K562 (cell line): ENCODE results near the gene RBM4B. TPM values are rescaled to one million over a fixed set of nuclear protein-coding genes. Genes with fewer than 3 reads are reported as not detected.

Experiments used
- ATAC-seq: fragments of 200-7000 bp; cut with Tn5 transposase; 3 replicates; pipeline ENCODE4 v1.9.1; 2020; ENCODE audit warnings: moderate library complexity
- BruUV-seq: library from RNA; stranded (reverse); fragments of 400-500 nt; replicated peaks from 2 replicates; lab custom pipeline; 2021; lab: Mats Ljungman, UMichigan
- CTCF ChIA-PET: fragments of 300-600 bp; formaldehyde crosslinking; extraction: SDS; loops from one replicate; lab custom pipeline; 2021; ENCODE audit warnings: low intra/inter-chr PET ratio; lab: Yijun Ruan, JAX
- POLR2A ChIA-PET: fragments of 300-600, 350-650 bp; sonication (Branson Sonifier 250); formaldehyde crosslinking; extraction: SDS; loops from one replicate; lab custom pipeline; 2021; ENCODE audit warnings: antibody characterized with exemption, inconsistent platforms; lab: Yijun Ruan, JAX
- DNase-seq, 4 experiments: peaks; one replicate each; pipeline versions ENCODE4 v3.0.0 to v3.0.0-alpha.2; 2011 to 2018; ENCODE audit warnings: low spot score in 3 of 4, mixed read lengths in 3 of 4; ENCODE audit errors: extremely low read depth in 1 of 4
- FAIRE-seq: peaks from 2 replicates; lab custom pipeline; 2011; peaks lifted over from hg19 to GRCh38; lab: Jason Lieb, UNC
- H2AFZ ChIP-seq: 2 replicates; pipeline ENCODE4 v1.6.0; 2011; ENCODE audit warnings: low read depth, low read length, control low read depth, inconsistent platforms
- H3K27ac ChIP-seq: fragments of 200-600 bp; 3 replicates; pipeline ENCODE4 v1.8.0; 2011; ENCODE audit warnings: low read depth, mild to moderate bottlenecking, control low read depth, inconsistent platforms, low read length, moderate library complexity, mixed read lengths; ENCODE audit errors: extremely low read depth
- H3K27me3 ChIP-seq, 2 experiments: fragments of 300-600 bp in 1 of 2; 2 replicates in 1 of 2; 3 replicates in 1 of 2; pipeline versions ENCODE4 v1.6.0 to v1.8.0; 2011; ENCODE audit warnings: inconsistent platforms in 2 of 2, low read length in 2 of 2, mild to moderate bottlenecking in 1 of 2, mixed read lengths in 1 of 2, moderate library complexity in 1 of 2; ENCODE audit not compliant: control insufficient read depth in 2 of 2, insufficient read depth in 2 of 2
- H3K36me3 ChIP-seq: fragments of 300-600 bp; 3 replicates; pipeline ENCODE4 v1.8.0; 2011; ENCODE audit warnings: mild to moderate bottlenecking, low read length, inconsistent platforms; ENCODE audit not compliant: control insufficient read depth, insufficient read depth
- H3K4me1 ChIP-seq, 2 experiments: fragments of 200-600 bp in 1 of 2; replicated peaks in 1 of 2; 2 replicates in 1 of 2; 3 replicates in 1 of 2; pipeline versions ENCODE4 v1.5.1 to v1.8.0; 2011; ENCODE audit warnings: inconsistent platforms in 2 of 2, low read length in 2 of 2, mild to moderate bottlenecking in 1 of 2, mixed read lengths in 1 of 2, moderate library complexity in 1 of 2; ENCODE audit not compliant: control insufficient read depth in 2 of 2, insufficient read depth in 2 of 2
- H3K4me2 ChIP-seq: 2 replicates; pipeline ENCODE4 v1.6.1; 2011; ENCODE audit warnings: low read length, control low read depth, inconsistent platforms, mixed read lengths; ENCODE audit not compliant: insufficient read depth
- H3K4me3 ChIP-seq: fragments of 200-600 bp; sonication (generic), shearing (Covaris generic); 2 replicates; pipeline ENCODE4 v1.5.1; 2016; ENCODE audit warnings: control low read depth, inconsistent platforms
- H3K79me2 ChIP-seq: fragments of 200-600 bp; 3 replicates; pipeline ENCODE4 v1.8.0; 2011; ENCODE audit warnings: low read length, inconsistent platforms; ENCODE audit not compliant: control insufficient read depth, insufficient read depth
- H3K9ac ChIP-seq, 2 experiments: 2 replicates each; pipeline versions ENCODE4 v1.6.0 to v1.6.1; 2011; ENCODE audit warnings: low read depth in 2 of 2, low read length in 2 of 2, control low read depth in 1 of 2, inconsistent platforms in 1 of 2, mild to moderate bottlenecking in 1 of 2, mixed read lengths in 1 of 2; ENCODE audit not compliant: insufficient read depth in 1 of 2
- H3K9me1 ChIP-seq: one replicate; pipeline ENCODE4 v1.6.0; 2011; ENCODE audit warnings: inconsistent platforms, mild to moderate bottlenecking, low read length, moderate library complexity; ENCODE audit not compliant: control insufficient read depth, insufficient read depth
- H3K9me3 ChIP-seq: replicated peaks from 2 replicates; pipeline ENCODE4 v1.5.1; 2011; ENCODE audit warnings: low read depth, low read length, inconsistent platforms; ENCODE audit not compliant: control insufficient read depth, insufficient read depth
- H4K20me1 ChIP-seq: replicated peaks from 2 replicates; pipeline ENCODE4 v1.6.1; 2011; ENCODE audit warnings: low read length, inconsistent platforms, mixed read lengths; ENCODE audit not compliant: control insufficient read depth, insufficient read depth
- CEBPB ChIP-seq: fragments of 450-650 bp; IDR thresholded peaks from 2 replicates; pipeline ENCODE4 v1.6.1; 2016; ENCODE audit warnings: missing genetic modification characterization, missing compliant biosample characterization
- FOXA3 ChIP-seq, 2 experiments: fragments of 450-650 bp in 1 of 2; sonication (generic) in 1 of 2; formaldehyde crosslinking; IDR thresholded peaks in 1 of 2; conservative IDR thresholded peaks in 1 of 2; 2 replicates each; pipeline versions ENCODE4 v1.4.0 to v1.8.0; 2020 to 2022; ENCODE audit warnings: mild to moderate bottlenecking in 2 of 2, missing genetic modification reagents in 1 of 2
- SP1 ChIP-seq: sonication (generic); formaldehyde crosslinking; IDR thresholded peaks from 2 replicates; pipeline ENCODE4 v1.8.1; 2022; ENCODE audit warnings: mild to moderate bottlenecking, missing genetic modification reagents
- TOE1 ChIP-seq, 2 experiments: fragments of 450-650 bp in 1 of 2; sonication (generic) in 1 of 2; formaldehyde crosslinking in 1 of 2; IDR thresholded peaks; 2 replicates each; pipeline versions ENCODE4 v1.7.1 to v1.8.0; 2016 to 2022; ENCODE audit warnings: borderline replicate concordance in 2 of 2, mild to moderate bottlenecking in 2 of 2, antibody characterized with exemption in 1 of 2, inconsistent platforms in 1 of 2, low read depth in 1 of 2, missing genetic modification reagents in 1 of 2, moderate library complexity in 1 of 2
- ZNF175 ChIP-seq: fragments of 200-800 bp; sonication (Bioruptor generic); IDR thresholded peaks from 2 replicates; pipeline ENCODE4 v1.6.1; 2016; ENCODE audit warnings: low read depth, mild to moderate bottlenecking, missing genetic modification characterization, missing compliant biosample characterization
- ZNF354B ChIP-seq: fragments of 250-450 bp; sonication (Bioruptor Pico); IDR thresholded peaks from 2 replicates; pipeline ENCODE4 v1.4.0; 2020
- ZNF444 ChIP-seq: fragments of 250-450 bp; sonication (Bioruptor Pico); IDR thresholded peaks from 2 replicates; pipeline ENCODE4 v1.4.0; 2020; ENCODE audit warnings: mild to moderate bottlenecking, moderate library complexity
- ZNF592 ChIP-seq: fragments of 450-650 bp; IDR thresholded peaks from 2 replicates; pipeline ENCODE4 v1.6.1; 2017; ENCODE audit warnings: antibody characterized with exemption, mild to moderate bottlenecking
- WGBS: fragments of 100-300 bp; shearing (Covaris generic); methylation state at CpG from one replicate; pipeline ENCODE4 v1.1.6; 2016; ENCODE audit warnings: low coverage, mixed read lengths; ENCODE audit not compliant: insufficient coverage; ENCODE audit errors: missing lambda C conversion rate; 5-methylcytosine and 5-hydroxymethylcytosine counted together
- in situ Hi-C: fragments of 300-500 bp; cut with MboI; formaldehyde crosslinking; loops from 4 replicates; pipeline ENCODE4 v1.15.0; 2018; ENCODE audit warnings: inconsistent platforms, mixed read lengths
- intact Hi-C: fragments of 100-400 bp; cut with micrococcal nuclease; formaldehyde crosslinking; loops from 2 replicates; pipeline ENCODE4 v1.14.2; 2022
- polyA plus RNA-seq, 8 experiments: library from polyadenylated mRNA; depleted of rRNA in 4 of 8; stranded (reverse) in 5 of 8; unstranded in 3 of 8; fragments of >200 nt; fragmentation: Nextera tagmentation in 2 of 8; fragmentation: Illumina TruSeq in 1 of 8; extraction: Ambion mirVana in 2 of 8; extraction: Trizol in 1 of 8; gene quantifications; 2 replicates each; pipeline versions ENCODE4 v1.2.1 to v1.2.3, GENCODE V29; 2011 to 2014; ENCODE audit warnings: inconsistent platforms in 1 of 8, missing spikeins in 1 of 8
- total RNA-seq, 7 experiments: library from RNA; depleted of rRNA in 6 of 7; stranded (reverse); fragments of >200 nt in 6 of 7; fragmentation: Illumina TruSeq in 2 of 7; extraction: Trizol in 2 of 7; gene quantifications; 2 replicates each; pipeline versions ENCODE4 v1.2.1 to v1.2.3, GENCODE V29; 2011 to 2021; ENCODE audit warnings: low replicate concordance in 1 of 7
- TF ChIP-seq, protein P1 (sequence below): sonication (generic); formaldehyde crosslinking; IDR thresholded peaks from 2 replicates; pipeline ENCODE4 v1.8.0; 2022; ENCODE audit warnings: missing genetic modification reagents, mild to moderate bottlenecking, borderline replicate concordance

RBM4B gene
- total and polyA plus RNA-seq, 9 of the 15 experiments (the other 6 are each of a cell fraction or from before 2014, with no cell fraction given) = 14.6 to 39.9 (median 23.3) TPM

- TF ChIP-seq FOXA3 (CRISPR knock-in tag; conservative IDR thresholded peaks at IDR 0.05 in 1 of 2, IDR thresholded peaks at IDR 0.05 in 1 of 2) (no peak), ZNF354B (CRISPR knock-in tag) (no peak)
- TF ChIP-seq, protein P1, sequence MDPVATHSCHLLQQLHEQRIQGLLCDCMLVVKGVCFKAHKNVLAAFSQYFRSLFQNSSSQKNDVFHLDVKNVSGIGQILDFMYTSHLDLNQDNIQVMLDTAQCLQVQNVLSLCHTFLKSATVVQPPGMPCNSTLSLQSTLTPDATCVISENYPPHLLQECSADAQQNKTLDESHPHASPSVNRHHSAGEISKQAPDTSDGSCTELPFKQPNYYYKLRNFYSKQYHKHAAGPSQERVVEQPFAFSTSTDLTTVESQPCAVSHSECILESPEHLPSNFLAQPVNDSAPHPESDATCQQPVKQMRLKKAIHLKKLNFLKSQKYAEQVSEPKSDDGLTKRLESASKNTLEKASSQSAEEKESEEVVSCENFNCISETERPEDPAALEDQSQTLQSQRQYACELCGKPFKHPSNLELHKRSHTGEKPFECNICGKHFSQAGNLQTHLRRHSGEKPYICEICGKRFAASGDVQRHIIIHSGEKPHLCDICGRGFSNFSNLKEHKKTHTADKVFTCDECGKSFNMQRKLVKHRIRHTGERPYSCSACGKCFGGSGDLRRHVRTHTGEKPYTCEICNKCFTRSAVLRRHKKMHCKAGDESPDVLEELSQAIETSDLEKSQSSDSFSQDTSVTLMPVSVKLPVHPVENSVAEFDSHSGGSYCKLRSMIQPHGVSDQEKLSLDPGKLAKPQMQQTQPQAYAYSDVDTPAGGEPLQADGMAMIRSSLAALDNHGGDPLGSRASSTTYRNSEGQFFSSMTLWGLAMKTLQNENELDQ (CRISPR knock-in tag) = 0 out of 2 replicates have a peak, but pooled peaks have one; percentile 55
Measured at GRCh38 chr11:66639066-66639813, 38.4 kb downstream of the RBM4B start (continued).

GRCh38 chr11:66638177-66639065, 39.3 kb downstream of the RBM4B start, which contains the start of gene RBM4:
Gene RBM4, plus strand, starts transcription at chr11:66638703. Its CDS starts 1,009 bp downstream, at chr11:66639712.
- Histone ChIP-seq H3K4me3 (peak within 1 kb of the TSS; percentile 73), H3K36me3 (peaks cover 65% of the 10 kb centered on the region), H3K79me2 (peaks cover 94% of the 10 kb centered on the region), H3K4me2 (peak within 1 kb of the TSS; percentile 84), H3K9me1 (peaks cover 6% of the 10 kb centered on the region), H4K20me1 (peaks cover 47% of the 10 kb centered on the region), H3K9ac (peak within 1 kb of the TSS; percentile 94 to 96), H2AFZ (peak within 1 kb of the TSS; percentile 63), H3K4me1 (peaks cover 18 to 24% of the 10 kb centered on the region in 2 experiments), H3K27me3 (no peaks in the 10 kb centered on the region), H3K9me3 (no peaks in the 10 kb centered on the region), H3K27ac (peak within 1 kb of the TSS; percentile 96)
- WGBS = under 1% methylated on average over 60 of the region's 63 CpGs
- ChIA-PET CTCF (no interaction called here), POLR2A (interaction anchor here (0.6 to 26.4 kb wide), 23 partner anchors 8 to 782 kb away, joined by 3 to 387 read pairs (median 4); partner anchors contain the start of genes CTSF, DPP3, MRPL11 and RBM14)
- intact Hi-C loops (no loop called here), in situ Hi-C loops (no loop called here)
- no TSS peak for BruUV-seq
- DNase-seq (peak; percentile 95 to 100 (median 98)), ATAC-seq (peak; percentile 95), FAIRE-seq (peak; percentile 90)
- TF ChIP-seq CEBPB (tag) (peak; percentile 83), ZNF175 (CRISPR knock-in tag) (peak; percentile 23; the same call in 1 of the 2 replicates), ZNF444 (CRISPR knock-in tag) (peak; percentile 41; the same call in 1 of the 2 replicates), TOE1 (IDR thresholded peaks at IDR 0.05; ENCODE audit: borderline replicate concordance) (no peak; the same call in 1 of the 2 replicates), TOE1 (CRISPR knock-in tag; IDR thresholded peaks at IDR 0.05; ENCODE audit: borderline replicate concordance, low read depth) (peak; percentile 70; the same call in 1 of the 2 replicates), ZNF592 (peak; percentile 97), SP1 (CRISPR knock-in tag) (peak; percentile 56)
